IPS DF 6.9 (cell line): ENCODE measurements around the gene WNT1.

ENCODE experiments used
- DNase-seq: peaks from one replicate; pipeline ENCODE4 v3.0.0-alpha.2; 2013; ENCODE audit warnings: low read depth, low spot score
- H3K27ac ChIP-seq: one replicate; pipeline ENCODE4 v1.5.1; 2013; ENCODE audit warnings: low read length, control low read depth
- H3K27me3 ChIP-seq: 2 replicates; pipeline ENCODE4 v1.6.1; 2013; ENCODE audit warnings: mild to moderate bottlenecking, low read length; ENCODE audit not compliant: control insufficient read depth, insufficient read depth
- H3K36me3 ChIP-seq: 2 replicates; pipeline ENCODE4 v1.6.1; 2013; ENCODE audit warnings: low read length; ENCODE audit not compliant: control insufficient read depth, insufficient read depth
- H3K4me1 ChIP-seq: 2 replicates; pipeline ENCODE4 v1.6.1; 2013; ENCODE audit warnings: low read length; ENCODE audit not compliant: control insufficient read depth, insufficient read depth
- H3K4me3 ChIP-seq: 2 replicates; pipeline ENCODE4 v1.5.1; 2013; ENCODE audit warnings: mild to moderate bottlenecking, low read length
- H3K9me3 ChIP-seq: 2 replicates; pipeline ENCODE4 v1.6.1; 2013; ENCODE audit warnings: low read length, inconsistent platforms; ENCODE audit not compliant: control insufficient read depth, insufficient read depth
- WGBS: extraction: QIAGEN DNeasy Blood & Tissue Kit; methylation state at CpG from one replicate; pipeline ENCODE4 v1.1.7; 2013; ENCODE audit warnings: mixed read lengths, missing lambda C conversion rate; ENCODE audit not compliant: insufficient read length, insufficient coverage; 5-methylcytosine and 5-hydroxymethylcytosine counted together

WNT1 gene

GRCh38 chr12:48978291-48978740, at the start of gene WNT1:
Gene WNT1, plus strand, starts transcription at chr12:48978322. Its CDS starts 329 bp downstream, at chr12:48978651.
- no peak for DNase-seq
- Histone ChIP-seq H3K4me3 (peak within 1 kb of the TSS; percentile 14; the same call in 1 of the 2 replicates), H3K9me3 (no peaks in the 10 kb centered on the region), H3K27ac (no peak within 1 kb of the TSS), H3K36me3 (no peaks in the 10 kb centered on the region; the same call in 1 of the 2 replicates), H3K4me1 (peaks cover 13% of the 10 kb centered on the region), H3K27me3 (peaks cover 82% of the 10 kb centered on the region)
- WGBS, result no CpG with 5 or more reads among the region's 45 CpGs

GRCh38 chr12:48929551-48929950, 48.6 kb upstream of the WNT1 start:
- no peak overlapping the region for H3K4me3 ChIP-seq
- H3K27ac ChIP-seq, result no peak overlapping the region
- no peak for DNase-seq
- peaks cover 15% of the 10 kb centered on the region for H3K36me3 ChIP-seq
- WGBS, result no CpG with 5 or more reads among the region's 1 CpG
- H3K27me3 ChIP-seq, result no peaks in the 10 kb centered on the region
- H3K9me3 ChIP-seq, result no peaks in the 10 kb centered on the region
- H3K4me1 ChIP-seq, result no peaks in the 10 kb centered on the region

- no peaks in the 10 kb centered on the region for H3K9me3 ChIP-seq
- H3K4me1 ChIP-seq, result no peaks in the 10 kb centered on the region
- H3K4me3 ChIP-seq, result no peak overlapping the region
- H3K36me3 ChIP-seq, result peaks cover 17% of the 10 kb centered on the region
- DNase-seq, result no peak
- H3K27me3 ChIP-seq, result no peaks in the 10 kb centered on the region
- no CpG with 5 or more reads among the region's 4 CpGs for WGBS
- no peak overlapping the region for H3K27ac ChIP-seq
These were observed 47.6 kb upstream of the WNT1 start for GRCh38 chr12:48930475-48930874.

DNA sequence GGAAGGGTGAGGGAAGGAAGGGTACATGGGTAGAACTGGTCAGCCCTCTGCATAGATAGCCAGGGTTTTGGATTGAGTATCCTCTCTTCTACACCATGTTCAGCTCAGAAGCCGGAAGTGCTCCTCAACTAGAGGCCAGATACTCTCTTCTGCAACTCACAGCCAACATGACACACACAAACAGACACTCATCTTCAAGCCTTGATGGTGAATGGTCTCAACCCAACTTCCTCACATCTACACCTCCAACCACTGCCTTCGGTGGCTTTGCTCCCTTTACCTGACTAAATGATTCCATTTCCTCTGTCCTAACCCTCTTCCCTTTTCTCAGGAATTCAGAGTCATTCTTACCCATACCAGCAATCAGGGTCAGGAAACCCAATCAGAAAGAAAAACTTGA, 45.2 kb upstream of the WNT1 start:
- no peaks in the 10 kb centered on the region for H3K4me1 ChIP-seq
- no peak for DNase-seq
- no CpG with 5 or more reads among the region's 2 CpGs for WGBS
- peaks cover 21% of the 10 kb centered on the region for H3K36me3 ChIP-seq
- H3K9me3 ChIP-seq, result no peaks in the 10 kb centered on the region
- no peak overlapping the region for H3K4me3 ChIP-seq
- no peaks in the 10 kb centered on the region for H3K27me3 ChIP-seq
- H3K27ac ChIP-seq, result no peak overlapping the region

- DNase-seq, result no peak
- peaks cover 26% of the 10 kb centered on the region for H3K36me3 ChIP-seq
- no peaks in the 10 kb centered on the region for H3K27me3 ChIP-seq
- H3K4me1 ChIP-seq, result no peaks in the 10 kb centered on the region
- WGBS, result no CpG with 5 or more reads among the region's 9 CpGs
- H3K9me3 ChIP-seq, result no peaks in the 10 kb centered on the region
- H3K4me3 ChIP-seq, result no peak overlapping the region
- no peak overlapping the region for H3K27ac ChIP-seq
These were observed 44.3 kb upstream of the WNT1 start for GRCh38 chr12:48933664-48934311.

DNA sequence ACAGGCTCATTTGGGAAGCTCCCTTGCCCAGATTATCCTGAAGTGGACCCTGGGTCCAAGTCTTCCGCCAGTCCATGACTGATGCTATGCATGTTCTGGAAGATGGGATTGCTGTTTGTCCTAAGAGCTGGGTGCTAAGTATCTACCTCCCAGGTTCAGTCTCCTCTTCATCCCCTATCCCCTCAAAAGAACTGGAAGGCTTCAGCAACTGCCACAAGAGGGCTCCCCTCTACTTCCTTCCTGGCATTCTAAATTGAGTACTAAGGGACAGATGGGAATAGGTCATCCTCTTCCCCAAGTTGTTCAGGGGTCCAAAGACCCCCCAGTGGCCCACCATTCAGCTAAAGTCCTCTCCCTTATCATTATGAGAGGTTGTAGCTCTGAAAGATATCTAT, 43.8 kb upstream of the WNT1 start:
- Histone ChIP-seq H3K27ac (no peak overlapping the region), H3K4me1 (no peaks in the 10 kb centered on the region), H3K4me3 (no peak overlapping the region), H3K9me3 (no peaks in the 10 kb centered on the region), H3K36me3 (peaks cover 27% of the 10 kb centered on the region), H3K27me3 (no peaks in the 10 kb centered on the region)
- DNase-seq, result no peak
- no CpG with 5 or more reads among the region's 1 CpG for WGBS

DNA sequence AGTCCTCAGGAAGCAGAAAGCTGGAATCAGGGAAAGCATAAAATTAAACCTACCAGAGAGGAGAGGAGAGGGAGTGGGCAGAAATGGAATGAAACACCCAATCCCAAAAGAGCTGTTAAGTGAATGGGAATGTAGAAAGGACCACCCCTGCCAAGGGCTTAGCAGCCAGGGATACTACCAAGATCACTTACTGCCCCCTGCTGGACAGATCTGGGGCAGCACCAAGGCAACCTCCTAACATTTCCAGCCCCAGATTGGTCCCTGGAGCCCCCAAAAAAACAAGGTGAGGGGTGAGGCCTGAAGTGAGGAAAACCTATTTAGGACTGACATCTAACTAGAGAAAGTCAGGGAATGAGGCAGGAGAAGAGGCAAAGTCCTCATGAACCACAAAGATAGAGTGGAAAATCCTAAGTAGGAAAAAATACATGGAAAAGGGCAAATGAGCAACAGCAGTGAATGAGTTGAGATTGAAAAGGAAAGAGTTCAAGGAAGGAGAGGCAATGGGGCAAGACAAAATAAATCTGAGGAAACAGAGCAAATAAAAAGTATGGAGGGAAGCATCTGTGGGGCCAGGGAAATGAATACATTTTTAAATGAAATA, 41.6 kb upstream of the WNT1 start:
- H3K27ac ChIP-seq, result no peak overlapping the region
- peaks cover 29% of the 10 kb centered on the region for H3K36me3 ChIP-seq
- H3K27me3 ChIP-seq, result no peaks in the 10 kb centered on the region
- H3K4me3 ChIP-seq, result no peak overlapping the region
- no peaks in the 10 kb centered on the region for H3K4me1 ChIP-seq
- no peaks in the 10 kb centered on the region for H3K9me3 ChIP-seq
- DNase-seq, result peak; percentile 61

GRCh38 chr12:48937170-48937569, 41.0 kb upstream of the WNT1 start:
- no CpG with 5 or more reads among the region's 6 CpGs for WGBS
- Histone ChIP-seq H3K4me1 (no peaks in the 10 kb centered on the region), H3K4me3 (no peak overlapping the region), H3K27ac (no peak overlapping the region), H3K9me3 (no peaks in the 10 kb centered on the region), H3K27me3 (no peaks in the 10 kb centered on the region), H3K36me3 (peaks cover 29% of the 10 kb centered on the region)
- DNase-seq, result no peak

GRCh38 chr12:48938805-48939204, 39.3 kb upstream of the WNT1 start:
- peaks cover 24% of the 10 kb centered on the region for H3K36me3 ChIP-seq
- no peaks in the 10 kb centered on the region for H3K4me1 ChIP-seq
- H3K27ac ChIP-seq, result no peak overlapping the region
- H3K27me3 ChIP-seq, result no peaks in the 10 kb centered on the region
- DNase-seq, result no peak
- WGBS, result no CpG with 5 or more reads among the region's 7 CpGs
- H3K4me3 ChIP-seq, result no peak overlapping the region
- H3K9me3 ChIP-seq, result no peaks in the 10 kb centered on the region

DNA sequence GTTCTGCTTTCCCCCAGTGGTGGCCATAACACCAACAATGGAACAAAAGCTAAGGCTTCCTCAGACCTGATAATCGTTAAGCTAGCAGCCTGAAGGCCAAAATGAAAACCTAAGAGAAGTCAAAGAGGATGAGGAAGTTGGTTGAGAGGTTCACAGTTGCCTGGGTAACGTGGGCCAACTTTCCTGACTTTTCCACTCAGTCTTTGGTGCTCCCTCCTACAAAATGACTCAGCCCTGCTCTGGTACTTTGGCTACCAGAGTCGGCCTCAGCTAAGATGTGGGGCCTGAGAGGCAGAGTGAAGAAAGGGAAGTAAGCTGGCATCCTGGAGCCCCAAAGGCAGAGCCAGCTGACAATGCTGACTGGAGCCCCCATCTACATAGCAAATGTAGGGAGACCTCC, 37.9 kb upstream of the WNT1 start:
- Histone ChIP-seq H3K9me3 (no peaks in the 10 kb centered on the region), H3K4me1 (no peaks in the 10 kb centered on the region), H3K4me3 (no peak overlapping the region), H3K27ac (no peak overlapping the region), H3K27me3 (no peaks in the 10 kb centered on the region), H3K36me3 (peaks cover 19% of the 10 kb centered on the region; the same call in 1 of the 2 replicates)
- WGBS, result no CpG with 5 or more reads among the region's 3 CpGs
- no peak for DNase-seq

- peaks cover 10% of the 10 kb centered on the region; the same call in 1 of the 2 replicates for H3K36me3 ChIP-seq
- H3K27ac ChIP-seq, result no peak overlapping the region
These were observed 34.9 kb upstream of the WNT1 start for GRCh38 chr12:48943221-48943620.

More at GRCh38 chr12:48943221-48943620, 34.9 kb upstream of the WNT1 start:
- DNase-seq, result no peak
- Histone ChIP-seq H3K4me1 (no peaks in the 10 kb centered on the region), H3K4me3 (no peak overlapping the region), H3K27me3 (no peaks in the 10 kb centered on the region), H3K9me3 (no peaks in the 10 kb centered on the region)
- WGBS, result no CpG with 5 or more reads among the region's 4 CpGs
